HG03175 (cell line): Measurements from ENCODE around the gene TACR1.

Experiments
- ATAC-seq: cut with Tn5 transposase; IDR thresholded peaks from one replicate; pipeline ENCODE4 v1.9.1; 2021; ENCODE audit warnings: mild to moderate bottlenecking, moderate library complexity; ENCODE audit not compliant: unreplicated experiment

TACR1 gene

GRCh38 chr2:75025216-75025615 is 174.1 kb downstream of the TACR1 start:
- ATAC-seq: no peak

- no peak for ATAC-seq
These were observed 175.5 kb downstream of the TACR1 start for GRCh38 chr2:75023666-75024455.

- ATAC-seq: no peak
These were observed 176.8 kb downstream of the TACR1 start for GRCh38 chr2:75022516-75022915.

DNA sequence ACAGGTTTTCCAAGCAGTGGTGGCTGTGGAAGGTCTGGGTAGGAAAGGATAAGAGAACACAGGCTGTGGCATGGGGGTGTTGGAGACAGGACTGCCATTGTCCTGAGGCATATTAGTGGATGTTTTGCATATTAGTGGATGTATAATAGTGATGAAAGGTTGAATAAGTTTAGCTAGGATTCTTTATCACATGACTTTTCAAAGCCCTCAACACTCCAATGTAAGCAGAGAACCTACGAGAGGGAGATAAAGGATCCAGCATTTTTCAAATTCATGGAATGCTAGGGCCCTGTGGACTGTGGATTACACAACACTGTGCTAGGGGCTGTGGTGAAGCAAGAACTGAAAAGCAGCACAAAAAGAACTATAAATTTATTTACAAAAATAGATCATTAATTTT is 177.6 kb downstream of the TACR1 start:
- ATAC-seq: no peak

DNA sequence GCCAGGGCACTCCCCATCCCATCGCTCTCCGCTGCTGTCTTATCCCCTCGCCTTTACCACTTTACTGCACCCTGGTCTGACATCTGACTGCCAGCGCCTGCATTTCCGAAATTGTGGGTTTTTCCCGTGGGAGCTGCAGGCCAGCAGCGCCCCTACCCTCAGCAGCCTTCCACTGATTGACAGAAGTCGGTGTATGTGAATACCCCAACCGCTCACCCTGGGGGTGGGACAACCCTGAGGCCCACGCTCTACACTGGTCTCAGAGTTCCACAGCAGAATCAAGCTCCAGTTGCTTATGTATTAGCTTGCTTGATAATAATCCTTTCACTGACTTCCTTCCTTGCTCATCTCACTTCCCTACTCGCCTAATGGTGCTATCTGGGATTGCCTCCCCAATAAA is 178.8 kb downstream of the TACR1 start:
- no peak for ATAC-seq

DNA sequence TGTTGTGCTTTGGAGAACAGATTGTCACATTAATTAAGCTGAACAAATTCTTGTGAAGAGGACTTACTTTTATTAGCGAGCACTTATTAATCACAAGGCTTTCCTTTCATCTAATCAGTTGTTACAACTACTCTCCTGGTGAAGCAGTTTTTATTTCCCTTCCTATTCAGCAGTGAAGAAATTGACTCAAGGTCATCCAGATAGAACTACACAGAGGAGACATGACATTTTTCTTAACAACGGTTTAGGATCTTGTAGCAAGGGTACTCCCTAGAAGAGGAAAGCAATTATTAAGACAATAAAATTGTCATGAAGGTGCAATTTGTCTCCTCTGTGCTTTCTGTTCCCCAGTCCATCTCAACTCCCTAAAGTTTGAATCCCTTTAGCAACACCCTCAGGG is 179.5 kb downstream of the TACR1 start:
- no peak for ATAC-seq

GRCh38 chr2:75018162-75018561 is 181.2 kb downstream of the TACR1 start:
- ATAC-seq: no peak

GRCh38 chr2:75012080-75012479 is 187.2 kb downstream of the TACR1 start:
- no peak for ATAC-seq

DNA sequence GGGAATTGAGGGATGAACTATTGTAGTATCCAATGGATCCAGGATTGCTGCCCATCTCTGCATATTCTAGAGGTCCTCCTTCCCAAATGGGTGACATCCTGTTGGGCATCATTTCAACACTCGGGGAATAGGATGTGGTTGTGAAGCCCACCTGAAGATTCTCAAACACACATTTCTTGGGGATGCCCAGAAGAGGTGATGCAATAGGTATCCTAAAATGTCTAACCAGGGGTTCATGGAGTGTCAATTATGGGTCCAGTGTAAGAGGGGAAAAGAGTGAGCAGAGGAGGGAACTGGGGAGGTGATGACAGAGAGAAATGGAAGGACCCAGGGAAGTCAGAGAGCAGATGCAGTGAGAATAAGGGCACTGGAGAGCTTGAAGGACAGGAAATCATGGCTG is 188.7 kb downstream of the TACR1 start:
- ATAC-seq: no peak

DNA sequence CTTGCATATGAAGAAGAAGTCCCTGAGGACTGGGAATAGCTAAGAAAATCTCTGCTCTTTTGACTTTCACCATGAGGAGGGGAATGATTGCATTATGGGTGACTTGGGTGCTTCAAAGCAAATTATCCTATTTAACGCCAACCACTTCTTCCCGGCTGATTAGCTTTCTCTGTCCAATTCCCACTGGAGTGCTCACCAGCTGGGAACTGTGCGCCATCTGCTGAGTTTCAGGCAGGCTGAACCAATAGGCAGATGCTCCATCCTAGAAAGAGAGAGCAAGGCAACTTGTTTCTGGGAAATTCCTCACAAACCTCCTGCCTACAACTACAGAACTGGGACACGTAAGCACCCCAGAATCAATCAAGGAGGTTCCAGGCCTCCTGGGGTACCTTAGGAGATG is 191.5 kb downstream of the TACR1 start:
- ATAC-seq: no peak

DNA sequence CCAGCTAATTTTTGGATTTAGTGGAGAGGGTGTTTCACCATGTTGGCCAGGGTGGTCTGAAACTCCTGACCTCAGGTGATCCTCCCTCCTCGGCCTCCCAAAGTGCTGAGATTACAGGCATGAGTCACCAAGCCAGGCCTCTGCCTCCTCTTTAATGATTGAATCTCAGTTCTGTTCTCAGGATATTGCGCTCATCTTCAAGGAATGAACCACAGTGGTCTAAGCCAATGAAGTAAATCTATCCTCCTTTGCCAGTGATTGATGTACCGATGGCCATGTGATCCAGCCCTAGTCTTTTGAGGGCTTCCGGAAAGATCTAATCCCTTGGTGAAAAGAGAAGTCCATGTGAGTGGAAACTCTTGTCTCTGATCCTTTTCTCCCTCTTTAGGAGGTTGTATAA is 192.3 kb downstream of the TACR1 start:
- ATAC-seq: no peak

DNA sequence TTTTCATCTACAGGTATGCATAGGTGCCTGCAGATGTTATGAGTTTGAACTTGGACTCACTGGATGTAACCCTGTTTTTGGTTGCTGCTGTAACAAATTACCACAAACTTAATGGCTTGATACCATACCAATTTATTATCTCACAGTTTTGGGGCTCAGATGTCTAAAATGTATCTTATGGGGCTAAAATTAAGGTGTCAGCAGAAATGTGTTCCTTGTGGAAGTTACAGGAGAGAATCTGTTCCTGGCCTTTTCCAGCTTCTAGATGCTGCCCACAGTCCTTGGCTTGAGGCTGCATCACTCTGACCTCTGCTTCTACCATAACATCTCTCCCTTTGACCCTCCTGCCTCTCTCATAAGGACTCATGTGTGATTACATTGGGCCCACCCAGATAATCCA is 193.3 kb downstream of the TACR1 start:
- ATAC-seq: no peak

GRCh38 chr2:75003773-75004172 is 195.5 kb downstream of the TACR1 start:
- no peak for ATAC-seq

GRCh38 chr2:75003276-75003675 is 196.0 kb downstream of the TACR1 start:
- no peak for ATAC-seq

DNA sequence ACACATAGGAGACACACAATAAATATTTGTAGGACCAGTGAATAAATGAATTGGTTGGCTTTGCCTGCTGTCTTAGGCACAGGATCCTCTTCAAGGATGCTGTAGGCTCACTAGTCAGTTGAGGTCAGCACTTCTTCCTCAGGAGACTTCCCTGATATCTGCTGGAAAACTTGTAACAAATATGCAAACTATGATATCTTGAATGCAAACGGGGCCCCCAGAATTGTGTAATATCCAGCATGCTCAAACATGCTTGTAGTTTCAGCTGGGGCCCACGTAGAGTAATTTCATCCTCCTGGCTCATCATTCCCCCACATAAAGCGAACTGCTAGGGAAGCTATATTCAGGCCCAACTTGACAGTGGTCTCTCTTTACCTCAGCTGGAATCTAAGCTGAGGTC is 197.3 kb downstream of the TACR1 start:
- no peak for ATAC-seq

GRCh38 chr2:74999468-74999867 is 199.9 kb downstream of the TACR1 start:
- no peak for ATAC-seq
